Left kidney (tissue), 2 donors: ENCODE measurements around the gene ADK. TPM values are rescaled to one million over a fixed set of nuclear protein-coding genes. Genes with fewer than 3 reads are reported as not detected.
"Not testable (repeated sequence)": the region's sequence is repeated elsewhere in the genome, so short reads cannot be mapped to it uniquely, and the experiment has no call there.

Source experiments
- DNase-seq: peaks from one replicate; pipeline ENCODE4 v3.0.0-alpha.2; 2013
- polyA plus RNA-seq: library from polyadenylated mRNA; unstranded; fragments of 120-200 nt; gene quantifications from one replicate; pipeline ENCODE4 v1.2.1, GENCODE V29; 2013; ENCODE audit not compliant: insufficient read length

The ADK gene
- polyA plus RNA-seq, 1 donor = 32.8 TPM

DNA sequence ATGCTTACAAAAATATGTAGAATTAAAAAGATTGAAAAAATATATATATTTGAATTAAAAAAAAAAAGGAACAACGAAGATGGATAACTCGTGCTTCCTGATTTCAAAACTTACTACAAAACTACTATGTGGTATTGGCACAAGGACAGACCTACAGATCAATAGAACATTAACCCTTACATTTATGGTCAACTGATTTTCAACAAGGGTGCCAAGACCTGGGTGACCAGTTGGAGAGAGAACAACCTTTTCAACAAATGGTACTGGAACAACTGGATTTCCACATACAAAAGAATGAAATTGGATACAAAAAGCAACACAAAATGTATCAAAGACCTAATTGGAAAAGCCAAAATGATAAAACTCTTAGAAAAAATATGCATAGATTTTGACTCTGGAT is 10.5 kb upstream of the ADK start:
- no peak for DNase-seq

DNA sequence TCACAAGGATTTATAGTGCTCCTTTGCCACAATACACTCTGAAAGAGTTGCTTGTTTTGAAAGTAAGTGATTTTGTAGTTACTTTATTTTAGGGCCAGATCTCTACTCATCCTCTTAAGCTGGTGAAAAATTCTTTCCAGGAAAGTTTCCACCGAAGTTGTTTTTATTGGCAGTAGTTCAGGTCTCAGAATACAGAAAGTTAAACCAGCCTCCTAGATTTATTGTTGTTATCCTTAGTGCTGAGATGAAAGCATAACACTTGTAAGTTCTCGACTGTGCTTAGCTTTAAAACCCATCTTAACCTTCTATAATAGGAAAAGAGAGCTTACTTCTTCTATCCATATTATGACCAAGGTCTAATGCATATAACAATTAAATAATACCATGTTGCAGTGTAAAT is 5.9 kb upstream of the ADK start:
- peak; percentile 77 for DNase-seq

DNA sequence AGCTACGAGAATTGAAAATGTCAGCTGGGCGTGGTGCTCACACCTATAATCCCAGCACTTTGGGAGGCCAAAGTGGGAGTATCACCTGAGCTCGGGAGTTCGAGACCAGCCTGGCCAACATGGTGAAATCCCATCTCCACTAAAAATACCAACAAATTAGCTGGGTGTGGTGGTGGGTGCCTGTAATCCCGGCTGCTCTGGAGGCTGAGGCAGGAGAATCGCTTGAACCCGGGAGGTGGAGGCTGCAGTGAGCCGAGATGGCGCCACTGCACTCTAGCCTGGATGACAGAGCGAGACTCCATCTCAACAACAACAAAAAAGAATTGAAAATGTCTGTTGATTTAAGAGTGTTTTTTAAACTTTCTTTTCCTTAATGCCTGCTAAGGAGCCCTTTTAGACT is 4.0 kb upstream of the ADK start:
- not testable (repeated sequence) for DNase-seq

GRCh38 chr10:74150204-74150989 is 624 bp upstream of the ADK start, which contains the start of gene AP3M1:
TSS of gene AP3M1 (minus strand) at chr10:74150828. CDS start at chr10:74138379, 12,449 bp downstream.
- no peak for DNase-seq

GRCh38 chr10:74151879-74152722 is 1.1 kb downstream of the ADK start:
- DNase-seq = no peak

- no peak for DNase-seq
Observed at GRCh38 chr10:74153123-74153522, 2.1 kb downstream of the ADK start.

- no peak for DNase-seq
Observed at GRCh38 chr10:74153676-74154075, 2.7 kb downstream of the ADK start.

GRCh38 chr10:74156919-74157289 is 5.9 kb downstream of the ADK start:
- DNase-seq = no peak

DNA sequence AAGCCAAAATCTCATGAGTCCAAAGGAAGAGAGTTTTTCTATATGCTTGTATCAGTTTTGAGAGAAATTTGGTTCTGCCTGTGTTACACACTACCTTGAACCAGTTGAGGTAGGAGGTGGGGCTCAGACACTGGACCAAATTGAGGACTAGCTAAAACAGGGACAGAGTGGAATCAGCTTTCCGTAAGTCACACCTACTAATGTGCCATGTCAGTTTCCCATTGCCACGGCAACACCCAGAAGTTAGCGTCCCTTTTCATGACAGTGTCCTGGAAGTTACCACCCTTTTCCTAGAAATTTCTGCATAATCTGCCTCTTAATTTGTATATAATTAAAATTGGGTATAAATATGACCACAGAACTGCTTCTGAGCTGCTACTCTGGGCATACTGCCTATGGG is 9.0 kb downstream of the ADK start:
- no peak for DNase-seq

GRCh38 chr10:74163319-74164068 is 12.5 kb downstream of the ADK start:
- DNase-seq = no peak

DNA sequence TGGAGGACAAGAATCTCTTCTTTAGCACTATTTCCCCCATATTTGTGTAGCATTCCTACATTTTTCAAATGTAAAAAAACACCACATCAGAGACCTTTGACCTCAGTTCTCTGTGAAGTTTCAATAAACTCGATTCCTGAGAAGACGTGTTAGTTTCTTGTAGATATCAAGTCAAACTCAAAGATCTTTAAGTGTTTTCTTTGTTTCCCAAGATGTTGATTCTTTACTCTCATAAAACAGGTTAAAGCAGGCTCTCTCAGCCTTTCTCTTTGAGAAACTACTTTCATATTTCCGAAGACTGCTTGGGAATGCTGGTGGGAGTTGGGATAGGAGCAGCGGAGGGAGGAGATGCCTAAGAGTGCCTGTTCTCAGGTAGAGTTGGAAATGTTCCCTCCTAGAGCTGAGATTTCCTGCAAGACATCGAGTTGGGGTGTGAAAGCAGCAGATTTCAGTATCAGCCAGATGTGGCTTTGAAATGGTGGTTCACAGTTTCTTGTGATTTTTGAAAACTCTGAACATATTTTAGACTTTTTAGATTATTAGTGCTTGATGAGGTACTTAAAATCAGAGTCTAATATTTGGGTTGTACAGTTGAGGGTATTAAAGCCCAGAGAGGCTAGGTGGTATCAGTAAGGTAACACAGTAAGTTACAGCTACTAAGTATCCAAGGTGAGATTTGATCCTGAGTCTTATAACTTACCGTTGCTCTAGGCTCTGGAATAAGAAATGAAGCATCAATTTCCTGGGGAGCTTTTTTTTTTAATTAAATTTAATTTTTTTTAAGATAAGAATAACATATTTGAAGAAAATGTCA is 13.9 kb downstream of the ADK start:
- DNase-seq = no peak

DNA sequence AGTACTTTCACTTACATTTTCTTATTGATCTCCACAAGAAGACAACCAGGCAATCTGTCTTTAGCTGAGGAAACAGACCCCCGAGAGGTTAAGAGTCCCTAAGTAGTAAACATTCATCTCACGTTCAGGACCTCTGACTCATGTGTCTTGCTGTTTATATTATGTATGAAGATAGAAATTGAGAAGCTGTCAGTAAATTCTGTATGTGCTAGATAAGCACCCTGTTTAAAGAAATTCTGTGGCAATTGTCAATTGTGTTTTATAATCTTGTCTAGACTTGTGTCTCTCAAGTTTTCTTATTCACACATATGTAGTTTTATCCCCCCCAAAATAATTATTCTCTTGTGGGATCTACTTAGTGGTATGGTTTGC is 14.5 kb downstream of the ADK start:
- DNase-seq = no peak

- no peak for DNase-seq
Observed at GRCh38 chr10:74167443-74167842, 16.4 kb downstream of the ADK start.

DNA sequence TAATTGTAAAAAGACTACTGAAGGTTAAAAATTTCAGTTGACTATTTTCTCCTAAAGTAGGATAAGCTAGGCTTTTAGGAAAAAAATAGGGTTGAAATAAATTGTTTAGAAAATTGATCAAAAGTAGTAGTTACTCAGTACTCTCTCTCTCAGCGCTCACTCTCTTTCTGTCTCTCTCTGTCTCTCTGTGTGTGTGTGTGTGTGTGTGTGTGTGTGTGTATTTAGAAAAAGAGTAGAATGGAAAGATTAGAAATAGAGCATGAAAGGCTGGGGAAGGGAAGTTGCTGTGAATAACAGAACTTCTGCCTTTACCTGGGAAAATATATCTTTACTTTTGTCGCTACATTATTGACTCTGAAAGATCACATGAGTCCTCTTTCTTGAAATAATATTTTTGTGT is 20.6 kb downstream of the ADK start:
- no peak for DNase-seq

DNA sequence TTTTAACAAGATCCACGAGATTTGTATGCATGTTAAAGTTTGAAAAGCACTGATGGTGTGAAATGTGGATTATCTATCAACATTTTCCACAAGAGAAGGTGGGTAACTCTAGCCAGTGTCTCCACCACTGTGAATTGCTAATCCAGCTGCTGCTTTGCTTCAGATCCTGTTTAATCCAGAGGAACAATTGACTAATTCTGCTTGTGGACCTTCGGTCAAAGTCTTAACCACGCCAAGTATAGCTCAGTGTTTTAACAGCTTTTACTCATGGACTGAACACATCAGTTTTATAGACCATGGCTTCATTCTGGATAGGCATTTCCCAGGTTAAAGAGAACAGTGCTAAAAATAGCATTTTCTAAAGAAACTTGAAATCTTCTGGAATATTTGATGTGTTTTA is 23.5 kb downstream of the ADK start:
- no peak for DNase-seq

GRCh38 chr10:74175510-74176379 is 24.7 kb downstream of the ADK start:
- DNase-seq = no peak

DNA sequence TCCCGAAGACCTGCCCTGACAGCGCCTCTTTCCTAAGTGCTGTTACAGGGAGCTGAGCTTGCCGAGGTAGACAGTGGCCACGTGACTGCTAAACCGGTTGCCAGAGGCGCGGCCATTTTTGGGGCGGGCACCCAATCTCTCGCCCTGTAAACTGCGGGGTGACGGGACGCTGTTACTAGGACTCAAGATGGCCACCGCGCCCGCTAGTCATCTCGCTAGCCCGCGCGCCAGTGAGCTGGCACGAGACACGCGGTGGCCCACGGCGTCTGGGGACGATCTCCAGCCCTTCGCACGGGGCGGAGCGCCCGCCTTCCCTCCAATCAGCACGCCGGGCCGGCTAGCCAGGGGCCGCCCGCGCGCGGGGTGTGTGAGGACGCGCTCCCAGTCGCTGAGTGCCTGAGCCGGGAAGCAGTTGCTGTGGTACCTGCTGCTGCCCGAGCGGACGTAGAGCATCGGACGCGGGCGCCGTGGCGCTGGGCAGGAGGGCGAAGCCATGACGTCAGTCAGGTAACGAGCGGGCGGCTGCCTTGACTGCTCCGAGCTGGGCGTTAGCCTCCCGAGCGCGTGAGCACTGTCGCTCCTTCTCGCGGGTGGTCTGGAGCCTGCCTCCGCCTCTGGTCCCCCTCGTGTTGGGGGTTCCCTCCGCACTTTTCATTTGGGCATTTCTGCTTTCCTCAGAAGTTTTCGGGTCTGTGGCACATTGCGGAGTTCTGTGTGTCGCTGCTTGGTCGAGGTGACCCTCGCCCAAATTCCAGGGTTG is 25.5 kb downstream of the ADK start:
- DNase-seq = peak; percentile 86

DNA sequence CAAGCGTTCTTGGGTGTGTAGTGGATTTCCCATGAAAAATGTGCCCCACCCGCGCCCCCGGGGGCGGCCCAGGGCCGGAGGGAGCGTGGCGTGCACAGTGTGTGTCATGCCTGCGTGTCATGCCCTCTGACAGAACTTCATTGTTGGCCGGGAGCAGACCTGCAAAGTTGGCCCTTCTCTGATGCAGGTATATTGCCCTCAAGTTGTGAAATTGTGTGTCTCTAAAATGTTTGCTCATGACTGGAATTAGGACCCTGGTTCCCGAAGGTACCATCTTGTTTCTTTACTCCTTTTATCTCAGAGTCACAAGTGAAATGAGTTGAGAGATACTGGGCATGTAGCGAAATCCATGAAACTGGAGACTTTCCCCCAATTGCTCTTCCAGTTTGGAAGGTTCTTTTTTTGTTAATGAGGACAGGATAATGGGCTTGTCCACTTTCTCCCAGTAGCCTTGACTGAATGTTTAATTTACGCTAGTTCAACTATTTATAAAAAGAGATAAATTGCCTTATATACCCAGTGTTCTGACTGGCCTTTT is 26.2 kb downstream of the ADK start:
- DNase-seq = no peak

DNA sequence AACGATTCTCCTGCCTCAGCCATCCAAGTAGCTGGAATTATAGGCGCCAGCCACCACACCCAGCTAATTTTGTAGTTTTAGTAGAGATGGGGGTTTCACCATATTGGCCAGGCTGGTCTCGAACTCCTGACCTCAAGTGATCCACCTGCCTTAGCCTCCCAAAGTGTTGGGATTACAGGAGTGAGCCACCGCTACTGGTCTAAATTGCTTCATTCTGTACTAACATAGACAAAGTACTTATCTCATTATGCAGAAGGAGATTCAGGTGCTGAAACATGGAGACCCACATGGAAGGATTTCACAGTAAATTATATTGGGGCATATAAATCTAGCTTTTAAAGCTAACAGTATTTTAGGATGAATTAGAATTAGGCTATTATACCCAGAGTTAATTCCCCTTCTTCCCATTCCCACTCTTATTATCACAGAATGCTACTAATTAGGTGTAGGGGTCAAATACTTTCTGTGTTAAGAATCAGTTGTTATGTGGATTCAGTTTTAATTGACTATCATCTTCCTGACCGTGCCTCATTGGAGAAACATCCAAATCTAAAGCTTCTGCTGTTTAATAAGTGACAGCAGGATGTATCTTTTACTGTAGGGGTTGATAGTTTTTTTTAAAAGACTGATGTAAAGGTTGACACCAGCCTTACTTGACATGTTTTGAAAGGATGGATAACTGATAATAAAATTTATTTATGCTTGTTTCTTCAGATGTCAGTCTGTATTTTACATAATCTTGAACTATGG is 27.2 kb downstream of the ADK start:
- DNase-seq = no peak
